H1 (cell line): ENCODE data around the gene CLRN2. TPM values are rescaled to one million over a fixed set of nuclear protein-coding genes. Genes with fewer than 3 reads are reported as not detected.

Experiments used
- CTCF ChIA-PET: fragments of 300-600 bp; sonication (Branson Sonifier 250); formaldehyde crosslinking; loops from one replicate; lab custom pipeline; 2021; ENCODE audit not compliant: partially characterized antibody; lab: Charles Lee
- POLR2A ChIA-PET: fragments of 300-600 bp; sonication (Branson Sonifier 250); formaldehyde crosslinking; loops from one replicate; lab custom pipeline; 2021; ENCODE audit warnings: inconsistent platforms; ENCODE audit not compliant: partially characterized antibody; lab: Charles Lee
- DNase-seq, 2 experiments: peaks; one replicate each; pipeline versions ENCODE4 v3.0.0 to v3.0.0-alpha.2; 2010 to 2022; ENCODE audit warnings: low spot score in 2 of 2, low read depth in 1 of 2, mixed read lengths in 1 of 2
- FAIRE-seq: peaks from 2 replicates; lab custom pipeline; 2011; peaks lifted over from hg19 to GRCh38; lab: Jason Lieb, UNC
- H2AFZ ChIP-seq: 2 replicates; pipeline ENCODE4 v1.8.1; 2012; ENCODE audit warnings: low read length, inconsistent platforms
- H2AK5ac ChIP-seq: 2 replicates; pipeline ENCODE4 v1.6.1; 2013; ENCODE audit warnings: low read depth, low read length
- H2BK120ac ChIP-seq: replicated peaks from 2 replicates; pipeline ENCODE3; 2013; ENCODE audit warnings: low read depth, low read length, inconsistent platforms
- H2BK12ac ChIP-seq: 2 replicates; pipeline ENCODE4 v1.6.1; 2013; ENCODE audit warnings: low read depth, low read length
- H2BK15ac ChIP-seq: 2 replicates; pipeline ENCODE4 v1.6.1; 2013; ENCODE audit warnings: low read length
- H2BK20ac ChIP-seq: 2 replicates; pipeline ENCODE4 v1.6.1; 2013; ENCODE audit warnings: low read length
- H2BK5ac ChIP-seq: 2 replicates; pipeline ENCODE4 v1.6.1; 2013; ENCODE audit warnings: low read depth, low read length
- H3K14ac ChIP-seq: 2 replicates; pipeline ENCODE4 v1.6.1; 2013; ENCODE audit warnings: inconsistent platforms; ENCODE audit not compliant: insufficient read length
- H3K18ac ChIP-seq: 2 replicates; pipeline ENCODE4 v1.6.1; 2013; ENCODE audit warnings: low read length; ENCODE audit errors: extremely low read depth
- H3K23ac ChIP-seq: 2 replicates; pipeline ENCODE4 v1.6.1; 2013; ENCODE audit warnings: inconsistent platforms; ENCODE audit not compliant: insufficient read length
- H3K23me2 ChIP-seq: 2 replicates; pipeline ENCODE4 v1.6.1; 2013; ENCODE audit warnings: low read depth, low read length
- H3K27ac ChIP-seq: 2 replicates; pipeline ENCODE4 v1.6.1; 2011; ENCODE audit warnings: low read depth, low read length, inconsistent platforms
- H3K27me3 ChIP-seq, 4 experiments: replicated peaks in 1 of 4; 1 replicate in 1 of 4; 2 replicates in 3 of 4; pipeline versions ENCODE4 v1.6.1 to v1.8.1; 2011 to 2013; ENCODE audit warnings: low read length in 3 of 4, mild to moderate bottlenecking in 3 of 4, inconsistent platforms in 2 of 4, mixed read lengths in 2 of 4, moderate library complexity in 1 of 4; ENCODE audit not compliant: control insufficient read depth in 3 of 4, insufficient read depth in 3 of 4; ENCODE audit errors: extremely low read depth in 1 of 4
- H3K36me3 ChIP-seq, 4 experiments: 2 replicates each; pipeline versions ENCODE4 v1.6.1 to v1.8.1; 2011 to 2013; ENCODE audit warnings: mild to moderate bottlenecking in 4 of 4, low read length in 3 of 4, moderate library complexity in 2 of 4, control low read depth in 1 of 4, inconsistent platforms in 1 of 4; ENCODE audit not compliant: insufficient read depth in 4 of 4, control insufficient read depth in 2 of 4
- H3K4ac ChIP-seq: replicated peaks from 2 replicates; pipeline ENCODE3; 2013; ENCODE audit warnings: low read length, low read depth, mixed read lengths, inconsistent platforms; ENCODE audit not compliant: insufficient read length
- H3K4me1 ChIP-seq, 4 experiments: replicated peaks in 1 of 4; 1 replicate in 1 of 4; 2 replicates in 3 of 4; pipeline versions ENCODE4 v1.6.1 to v1.8.1; 2011 to 2013; ENCODE audit warnings: low read length in 3 of 4, inconsistent platforms in 2 of 4, mixed read lengths in 1 of 4; ENCODE audit not compliant: insufficient read depth in 4 of 4, control insufficient read depth in 3 of 4
- H3K4me2 ChIP-seq, 2 experiments: 2 replicates each; pipeline versions ENCODE4 v1.6.1 to v1.8.1; 2011 to 2013; ENCODE audit warnings: low read depth in 2 of 2, low read length in 2 of 2, control low read depth in 1 of 2, inconsistent platforms in 1 of 2, mild to moderate bottlenecking in 1 of 2; ENCODE audit not compliant: insufficient read depth in 1 of 2
- H3K4me3 ChIP-seq, 4 experiments: fragments of 200-600, 300-600 bp in 1 of 4; sonication (generic), shearing (Covaris generic), sonication (Bioruptor Twin) in 1 of 4; 2 replicates each; pipeline versions ENCODE4 v1.5.1 to v1.8.1; 2011 to 2016; ENCODE audit warnings: low read length in 4 of 4, low read depth in 3 of 4, control low read depth in 2 of 4, inconsistent platforms in 2 of 4, mild to moderate bottlenecking in 2 of 4, mixed read lengths in 1 of 4, moderate library complexity in 1 of 4; ENCODE audit not compliant: insufficient read depth in 2 of 4; ENCODE audit errors: extremely low read depth in 1 of 4
- H3K56ac ChIP-seq: replicated peaks from 2 replicates; pipeline ENCODE3; 2013; ENCODE audit warnings: low read depth, mild to moderate bottlenecking, mixed read lengths, low read length, inconsistent platforms; ENCODE audit not compliant: insufficient read length
- H3K79me1 ChIP-seq: 2 replicates; pipeline ENCODE4 v1.6.1; 2013; ENCODE audit warnings: low read depth, low read length, control low read depth
- H3K79me2 ChIP-seq, 2 experiments: 2 replicates each; pipeline versions ENCODE4 v1.6.1 to v1.8.1; 2012 to 2013; ENCODE audit warnings: low read length in 2 of 2, mild to moderate bottlenecking in 2 of 2, inconsistent platforms in 1 of 2; ENCODE audit not compliant: insufficient read depth in 2 of 2, control insufficient read depth in 1 of 2
- H3K9ac ChIP-seq, 4 experiments: replicated peaks in 1 of 4; 1 replicate in 1 of 4; 2 replicates in 3 of 4; pipeline versions ENCODE4 v1.6.1 to v1.8.1; 2011 to 2013; ENCODE audit warnings: low read depth in 3 of 4, low read length in 3 of 4, control low read depth in 2 of 4, mild to moderate bottlenecking in 2 of 4, moderate library complexity in 2 of 4, inconsistent platforms in 1 of 4; ENCODE audit errors: extremely low read depth in 1 of 4
- H3K9me3 ChIP-seq, 2 experiments: 2 replicates each; pipeline versions ENCODE4 v1.6.1 to v1.8.1; 2012 to 2013; ENCODE audit warnings: mild to moderate bottlenecking in 2 of 2, moderate library complexity in 2 of 2, control low read depth in 1 of 2, inconsistent platforms in 1 of 2, low read depth in 1 of 2, low read length in 1 of 2, mixed read lengths in 1 of 2; ENCODE audit not compliant: insufficient read depth in 2 of 2
- H4K20me1 ChIP-seq, 2 experiments: replicated peaks in 1 of 2; 2 replicates each; pipeline versions ENCODE3 to v1.8.1; 2011 to 2013; ENCODE audit warnings: inconsistent platforms in 2 of 2, low read length in 2 of 2, mild to moderate bottlenecking in 1 of 2; ENCODE audit not compliant: insufficient read depth in 2 of 2, control insufficient read depth in 1 of 2
- H4K5ac ChIP-seq: 2 replicates; pipeline ENCODE4 v1.6.1; 2013; ENCODE audit warnings: low read length, low read depth, mixed read lengths, inconsistent platforms; ENCODE audit not compliant: insufficient read length
- H4K8ac ChIP-seq: 2 replicates; pipeline ENCODE4 v1.8.0; 2013; ENCODE audit warnings: mild to moderate bottlenecking, moderate library complexity, low read length, inconsistent platforms; ENCODE audit not compliant: insufficient read depth; ENCODE audit errors: extremely low read depth
- H4K91ac ChIP-seq: replicated peaks from 2 replicates; pipeline ENCODE3; 2013; ENCODE audit warnings: low read length, mixed read lengths, inconsistent platforms; ENCODE audit not compliant: insufficient read length
- CBX8 ChIP-seq: fragments of 300-800, 300-1000 bp; sonication (generic); IDR thresholded peaks from 2 replicates; pipeline ENCODE4 v1.7.1; 2016; ENCODE audit warnings: low read depth, low read length, borderline replicate concordance
- GABPA ChIP-seq: IDR thresholded peaks from 2 replicates; pipeline ENCODE4 v1.6.1; 2011; ENCODE audit warnings: mild to moderate bottlenecking, low read length, moderate library complexity, borderline replicate concordance; ENCODE audit not compliant: insufficient read depth
- GTF2F1 ChIP-seq: IDR thresholded peaks from 2 replicates; pipeline ENCODE4 v1.6.1; 2012; ENCODE audit warnings: low read depth, low read length, improper control_type of control experiment, borderline replicate concordance
- KDM1A ChIP-seq: fragments of 200-600, 300-600 bp; sonication (generic); IDR thresholded peaks from 2 replicates; pipeline ENCODE4 v1.7.1; 2016; ENCODE audit warnings: mild to moderate bottlenecking, low read length, borderline replicate concordance
- KDM4A ChIP-seq: IDR thresholded peaks from one replicate; pipeline ENCODE4 v1.7.1; 2012; ENCODE audit warnings: low read depth, mild to moderate bottlenecking, moderate library complexity, low read length, inconsistent platforms; ENCODE audit not compliant: severe bottlenecking
- POLR2A ChIP-seq, 2 experiments: IDR thresholded peaks; 1 replicate in 1 of 2; 2 replicates in 1 of 2; pipeline ENCODE4 v1.6.1; 2011; ENCODE audit warnings: low read depth in 2 of 2, low read length in 2 of 2, mild to moderate bottlenecking in 2 of 2; ENCODE audit errors: control extremely low read depth in 1 of 2
- POU5F1 ChIP-seq: IDR thresholded peaks from 2 replicates; pipeline ENCODE4 v1.6.1; 2011; ENCODE audit warnings: low read depth, mild to moderate bottlenecking, low read length, moderate library complexity
- TBP ChIP-seq: IDR thresholded peaks from 2 replicates; pipeline ENCODE4 v1.6.1; 2011; ENCODE audit warnings: low read depth, low read length, improper control_type of control experiment
- WGBS, 2 experiments: shearing (Covaris generic) in 1 of 2; methylation state at CpG; one replicate each; pipeline versions ENCODE4 v1.1.6 to v1.1.7; 2013 to 2015; ENCODE audit warnings: low lambda C conversion rate in 2 of 2, mixed read lengths in 2 of 2, inconsistent platforms in 1 of 2, low coverage in 1 of 2, missing lambda C conversion rate in 1 of 2; ENCODE audit not compliant: insufficient replicate concordance in 2 of 2, insufficient coverage in 1 of 2, insufficient read length in 1 of 2; ENCODE audit errors: extremely low coverage in 1 of 2, missing lambda C conversion rate in 1 of 2; 5-methylcytosine and 5-hydroxymethylcytosine counted together
- long read RNA-seq, 2 experiments: library from RNA in 1 of 2; library from capped mRNA in 1 of 2; stranded (forward); transcript quantifications; one replicate each; pipeline ENCODE4 v2.0.0, GENCODE V29; 2021; ENCODE audit warnings: inconsistent platforms in 1 of 2
- polyA minus RNA-seq, 3 experiments: library from RNA; depleted of rRNA, polyadenylated mRNA; stranded (reverse); fragments of >200 nt; gene quantifications; 1 replicate in 2 of 3; 2 replicates in 1 of 3; pipeline ENCODE4 v1.2.3, GENCODE V29; 2011
- polyA plus RNA-seq, 7 experiments: library from polyadenylated mRNA; depleted of rRNA in 3 of 7; stranded (reverse) in 5 of 7; unstranded in 2 of 7; fragments of >200 nt in 5 of 7; fragments of 200-250 nt in 2 of 7; gene quantifications; 1 replicate in 5 of 7; 2 replicates in 1 of 7; 4 replicates in 1 of 7; pipeline versions ENCODE4 v1.2.1 to v1.2.3, GENCODE V29; 2011 to 2013; ENCODE audit warnings: missing spikeins in 2 of 7, mixed read lengths in 2 of 7
- total RNA-seq: library from RNA; stranded (reverse); fragmentation: NEBNext Ultra II Directional; extraction: Animal tissue kit (Norgen Biotek cat#: 25700); gene quantifications from 2 replicates; pipeline ENCODE4 v1.2.1, GENCODE V29; 2021
- TF ChIP-seq, protein P1 (sequence below): IDR thresholded peaks from 2 replicates; pipeline ENCODE4 v1.6.1; 2012; ENCODE audit warnings: inconsistent platforms

CLRN2 gene, protein sequence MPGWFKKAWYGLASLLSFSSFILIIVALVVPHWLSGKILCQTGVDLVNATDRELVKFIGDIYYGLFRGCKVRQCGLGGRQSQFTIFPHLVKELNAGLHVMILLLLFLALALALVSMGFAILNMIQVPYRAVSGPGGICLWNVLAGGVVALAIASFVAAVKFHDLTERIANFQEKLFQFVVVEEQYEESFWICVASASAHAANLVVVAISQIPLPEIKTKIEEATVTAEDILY
- total RNA-seq (not detected in 2 replicates), polyA plus RNA-seq (2011; rRNA removed) (not detected in 2 replicates), polyA minus RNA-seq (2011; rRNA and poly(A)+ RNA removed) (not detected in 2 replicates)
- not detected for polyA plus RNA-seq (2011; cell fraction: cytosol; rRNA removed)
- not detected for polyA plus RNA-seq (2011; cell fraction: nucleus; rRNA removed)
- not detected in 4 replicates for polyA plus RNA-seq (2012, experiment 1 of 2)
- not detected for polyA plus RNA-seq (2012, experiment 2 of 2)
- not detected for polyA plus RNA-seq (2013, experiment 1 of 2)
- polyA plus RNA-seq (2013, experiment 2 of 2), result not detected
- not detected for polyA minus RNA-seq (2011; cell fraction: cytosol; rRNA and poly(A)+ RNA removed)
- polyA minus RNA-seq (2011; cell fraction: nucleus; rRNA and poly(A)+ RNA removed), result not detected
- long read RNA-seq, experiment 1, result 0 reads
- long read RNA-seq, experiment 2, result 0 reads

DNA sequence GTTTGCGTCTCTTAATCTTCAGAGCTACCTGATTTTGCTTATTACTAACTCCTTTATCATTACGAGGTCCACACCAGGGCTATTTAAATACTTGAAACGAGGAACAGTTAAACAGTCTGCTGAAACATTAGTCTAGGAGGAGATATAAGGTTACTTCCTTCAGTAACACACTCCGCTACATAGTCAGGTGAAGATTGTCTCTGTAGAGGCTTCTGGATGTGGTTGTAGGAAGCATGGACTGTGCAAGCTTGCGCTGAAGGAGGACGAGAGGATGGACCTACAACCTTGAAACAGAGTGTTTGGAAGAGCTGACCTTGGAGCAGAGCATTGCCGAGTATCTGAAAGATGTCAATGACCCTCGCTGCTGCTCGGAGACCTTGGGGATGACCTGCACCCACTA, at the start of gene CLRN2:
TSS of gene CLRN2 (plus strand) at position 301 of the 400 bp plus-strand sequence. CDS start 102 bp downstream, outside the sequence.
- H2BK5ac ChIP-seq, result no peak within 1 kb of the TSS
- no peak within 1 kb of the TSS for H3K4ac ChIP-seq
- no peak within 1 kb of the TSS; the same call in 1 of the 2 replicates for H2BK20ac ChIP-seq
- CTCF ChIA-PET, result no interaction called here
- H2BK120ac ChIP-seq, result no peak within 1 kb of the TSS
- peaks cover 0 to 4% (median 0%) of the 10 kb centered on the region in 4 experiments; a peak in 3 of 7 replicates for H3K27me3 ChIP-seq
- 0 out of 2 replicates have a peak within 1 kb of the TSS, but pooled peaks have one; percentile 40 for H2BK15ac ChIP-seq
- H3K36me3 ChIP-seq, result no peaks in the 10 kb centered on the region
- no peaks in the 10 kb centered on the region for H3K79me1 ChIP-seq
- no peak for TF ChIP-seq POLR2A (IDR thresholded peaks at IDR 0.05; ENCODE audit: control extremely low read depth in 1 of 2, low read depth in 2 of 2, low read length in 2 of 2)
- no peak for TF ChIP-seq KDM1A
- TF ChIP-seq GABPA, result no peak
- TF ChIP-seq TBP, result no peak
- no peak for TF ChIP-seq GTF2F1
- TF ChIP-seq, protein P1, sequence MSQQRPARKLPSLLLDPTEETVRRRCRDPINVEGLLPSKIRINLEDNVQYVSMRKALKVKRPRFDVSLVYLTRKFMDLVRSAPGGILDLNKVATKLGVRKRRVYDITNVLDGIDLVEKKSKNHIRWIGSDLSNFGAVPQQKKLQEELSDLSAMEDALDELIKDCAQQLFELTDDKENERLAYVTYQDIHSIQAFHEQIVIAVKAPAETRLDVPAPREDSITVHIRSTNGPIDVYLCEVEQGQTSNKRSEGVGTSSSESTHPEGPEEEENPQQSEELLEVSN, result no peak
- no peak for TF ChIP-seq KDM4A
- TF ChIP-seq POU5F1, result no peak
- TF ChIP-seq CBX8, result no peak
- no peak within 1 kb of the TSS for H3K27ac ChIP-seq
- H3K18ac ChIP-seq, result no peak within 1 kb of the TSS
- H3K9ac ChIP-seq, result no peak within 1 kb of the TSS
- no peak within 1 kb of the TSS for H4K91ac ChIP-seq
- H3K79me2 ChIP-seq, result no peaks in the 10 kb centered on the region
- peaks cover 5 to 9% (median 7%) of the 10 kb centered on the region in 4 experiments for H3K4me1 ChIP-seq
- 86% methylated on average over 9 of the region's 9 CpGs; no CpG with 5 or more reads in 1 of the 2 experiments for WGBS, 2 experiments
- FAIRE-seq (no peak), DNase-seq (no peak)
- no peak within 1 kb of the TSS for H3K56ac ChIP-seq
- H2BK12ac ChIP-seq, result no peak within 1 kb of the TSS
- no peak within 1 kb of the TSS for H3K14ac ChIP-seq
- H3K9me3 ChIP-seq, result no peaks in the 10 kb centered on the region
- H4K8ac ChIP-seq, result no peak within 1 kb of the TSS; the same call in 1 of the 2 replicates
- POLR2A ChIA-PET, result no interaction called here
- no peak within 1 kb of the TSS for H2AK5ac ChIP-seq
- no peak within 1 kb of the TSS for H2AFZ ChIP-seq
- H4K5ac ChIP-seq, result no peak within 1 kb of the TSS
- H3K23ac ChIP-seq, result no peak within 1 kb of the TSS
- no peak within 1 kb of the TSS for H3K4me3 ChIP-seq
- H4K20me1 ChIP-seq, result peaks cover 0 to 2% of the 10 kb centered on the region in 2 experiments
- H3K23me2 ChIP-seq, result peaks cover 5% of the 10 kb centered on the region; the same call in 1 of the 2 replicates
- H3K4me2 ChIP-seq, result no peak within 1 kb of the TSS
